Transverse colon (tissue), 4 donors: ENCODE results near the gene MUC5B.

Source experiments
- CTCF ChIP-seq, 5 experiments: fragments of 200-600 bp in 3 of 5; fragments of 450-650 bp in 2 of 5; sonication (generic) in 3 of 5; IDR thresholded peaks; 1 replicate in 2 of 5; 2 replicates in 3 of 5; pipeline ENCODE4 v1.5.1; 2016 to 2017; ENCODE audit warnings: antibody characterized with exemption in 5 of 5, inconsistent platforms in 3 of 5, mild to moderate bottlenecking in 2 of 5, moderate library complexity in 1 of 5
- EP300 ChIP-seq: sonication (generic); formaldehyde crosslinking; IDR thresholded peaks from one replicate; pipeline ENCODE4 v1.6.1; 2017; ENCODE audit warnings: antibody characterized with exemption, low read depth
- POLR2AphosphoS5 ChIP-seq, 3 donors: sonication (generic); formaldehyde crosslinking; IDR thresholded peaks; one replicate each; pipeline ENCODE4 v1.6.1; 2016; ENCODE audit warnings: antibody characterized with exemption in 3 of 3

GRCh38 chr11:1297576-1298473 lies 75.0 kb downstream of the MUC5B start:
- TF ChIP-seq CTCF (IDR thresholded peaks at IDR 0.05) (no peak), EP300 (no peak), POLR2AphosphoS5 (IDR thresholded peaks at IDR 0.05) (no peak)
